ENCODE measurements around the gene ADGRD1.

The ADGRD1 gene

DNA sequence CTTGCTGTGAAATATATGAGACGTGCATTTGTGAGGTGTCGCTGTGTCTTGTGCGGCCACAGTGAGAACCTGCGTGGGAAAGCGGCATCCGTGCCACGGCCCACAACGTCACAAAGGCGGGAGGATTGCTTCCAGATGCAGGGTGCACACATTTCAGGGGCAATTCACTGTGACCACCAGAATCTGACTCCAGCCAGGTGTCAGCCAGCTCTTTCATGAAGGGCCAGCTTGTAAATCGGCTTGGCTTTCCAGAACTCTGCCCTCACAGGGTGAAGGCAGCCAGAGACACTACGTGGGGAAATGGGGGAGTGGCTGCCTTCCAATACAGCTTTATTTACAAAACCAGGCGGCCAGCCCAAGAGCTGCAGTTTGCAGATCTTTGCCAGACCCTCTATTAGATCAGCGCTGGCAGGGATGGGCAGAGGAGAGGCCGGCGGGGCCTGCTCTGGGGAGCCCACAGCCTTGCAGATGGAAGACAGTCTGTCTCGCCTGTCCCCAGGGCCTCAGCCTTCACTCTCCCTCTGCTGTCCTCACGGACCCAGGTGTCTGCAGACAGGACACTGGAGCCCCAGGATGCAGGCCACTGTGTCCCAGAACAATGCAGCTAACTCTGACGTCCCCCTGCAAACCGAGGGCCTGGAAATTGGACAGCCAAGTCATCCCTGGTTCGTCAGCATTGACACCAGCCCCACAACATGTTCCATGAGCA is 53.5 kb downstream of the ADGRD1 start:
- peak; percentile 78 for DNase-seq (ENCODE audit: low spot score)

DNA sequence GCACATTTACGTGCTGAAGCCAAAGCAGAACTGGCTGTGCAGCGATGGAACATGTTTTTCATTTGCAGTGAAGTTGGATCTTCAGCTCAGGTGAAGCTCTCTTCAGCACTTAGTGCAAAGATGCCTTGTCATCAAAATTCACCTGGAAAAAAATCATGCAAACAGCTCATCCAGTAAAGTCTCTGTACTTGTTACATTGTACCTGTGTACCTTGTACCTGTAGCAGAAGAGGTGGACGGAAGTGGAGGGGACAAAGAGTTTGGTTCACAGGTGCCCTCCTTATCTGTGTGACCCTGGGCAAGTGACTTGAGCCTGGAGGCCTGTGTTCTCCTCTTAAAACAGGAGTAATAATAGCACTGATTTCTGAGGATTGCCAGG is 54.0 kb downstream of the ADGRD1 start:
- DNase-seq (ENCODE audit: low spot score): no peak

DNA sequence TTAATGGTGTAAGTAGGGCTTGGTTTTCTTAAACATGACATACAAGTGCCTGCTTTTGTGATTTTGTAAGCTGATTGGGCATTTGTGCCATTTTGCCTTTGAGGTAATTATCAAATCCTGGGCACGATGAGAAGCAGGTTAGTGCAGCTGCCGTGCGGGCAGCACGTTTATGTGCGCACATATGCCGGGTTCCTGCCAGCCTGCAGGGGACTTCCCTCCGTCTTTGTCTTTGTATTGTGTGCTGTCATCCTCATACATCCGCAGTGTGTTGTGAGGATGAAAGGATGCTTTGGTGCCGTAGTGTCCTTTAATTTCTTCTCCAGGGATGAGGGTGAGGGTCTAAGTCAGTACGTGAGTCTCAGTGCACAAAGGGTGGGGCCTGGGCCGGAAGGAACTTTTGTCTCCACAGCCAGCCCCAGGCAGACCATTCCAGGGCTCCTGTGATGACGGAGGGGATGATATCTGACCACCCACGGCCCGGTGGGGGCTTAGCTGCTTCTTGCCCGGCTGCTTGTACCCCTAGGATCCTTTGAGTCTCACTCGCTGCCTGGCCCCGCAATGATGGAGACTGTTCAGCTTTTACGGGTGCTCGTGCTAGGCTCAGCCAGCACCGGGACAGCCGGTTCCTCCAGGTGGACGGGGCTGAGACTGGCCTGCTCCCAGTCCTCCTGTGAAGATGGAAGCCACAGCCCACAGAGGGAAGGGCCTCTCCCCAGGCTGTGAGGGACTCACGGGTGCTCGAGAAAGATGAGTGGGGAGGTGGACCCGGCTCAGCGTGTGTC is 54.6 kb downstream of the ADGRD1 start:
- no peak for DNase-seq (ENCODE audit: low spot score)

DNA sequence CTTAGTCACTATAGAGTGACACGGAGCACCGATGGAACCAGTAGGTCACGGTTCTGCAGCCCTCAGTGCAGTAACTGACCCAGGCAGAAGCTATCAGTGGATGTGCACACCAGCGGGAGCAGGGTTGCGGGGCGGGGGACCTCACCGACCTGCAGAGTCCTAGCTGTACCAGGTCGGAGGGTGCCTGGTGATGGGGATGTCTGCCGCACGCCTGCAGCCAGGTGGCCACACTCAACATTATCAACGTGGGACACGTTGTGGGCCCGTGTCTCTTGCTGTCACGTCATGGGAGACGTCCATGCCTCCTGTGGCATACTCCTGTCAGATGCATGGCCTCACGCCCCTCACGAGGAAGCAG is 55.2 kb downstream of the ADGRD1 start:
- DNase-seq (ENCODE audit: low spot score): no peak

GRCh38 chr12:131009595-131010395 is 56.1 kb downstream of the ADGRD1 start:
- DNase-seq (ENCODE audit: low spot score): no peak

DNA sequence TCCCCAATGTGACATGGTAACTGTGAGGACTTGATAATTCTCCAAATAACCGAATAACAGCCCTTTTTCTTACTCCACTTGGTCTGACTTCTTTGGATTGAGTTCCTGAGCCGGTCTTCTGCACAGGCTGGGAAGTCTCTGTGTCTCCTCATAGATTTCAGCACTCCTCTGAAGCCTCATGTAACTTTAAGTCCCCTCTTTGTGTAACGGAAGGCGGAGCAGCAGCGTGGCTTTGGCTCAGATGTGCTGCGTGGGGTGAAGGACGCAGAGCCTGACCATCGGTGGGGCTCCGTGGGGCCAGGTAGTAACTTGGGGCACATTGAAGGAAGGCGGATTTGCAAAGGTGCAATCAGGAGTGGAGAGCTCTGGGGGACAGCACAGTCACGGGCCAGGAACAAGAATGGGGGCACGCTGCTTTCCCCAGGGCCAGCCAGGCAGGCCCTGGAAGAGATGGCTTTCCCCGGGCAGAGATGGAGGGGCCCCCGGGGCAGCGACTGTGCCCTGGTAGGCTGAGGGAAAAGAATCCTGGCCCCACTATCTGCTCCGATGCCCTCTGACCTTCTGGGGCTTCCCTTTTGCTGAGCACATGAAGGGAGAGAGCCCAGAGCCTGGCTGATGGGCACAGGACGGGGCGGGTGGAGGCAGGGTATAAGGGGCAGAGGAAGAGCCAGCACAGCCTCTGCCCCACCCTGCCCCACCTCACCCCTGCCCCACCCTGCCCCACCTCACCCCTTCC is 56.9 kb downstream of the ADGRD1 start:
- no peak for DNase-seq (ENCODE audit: low spot score)

DNA sequence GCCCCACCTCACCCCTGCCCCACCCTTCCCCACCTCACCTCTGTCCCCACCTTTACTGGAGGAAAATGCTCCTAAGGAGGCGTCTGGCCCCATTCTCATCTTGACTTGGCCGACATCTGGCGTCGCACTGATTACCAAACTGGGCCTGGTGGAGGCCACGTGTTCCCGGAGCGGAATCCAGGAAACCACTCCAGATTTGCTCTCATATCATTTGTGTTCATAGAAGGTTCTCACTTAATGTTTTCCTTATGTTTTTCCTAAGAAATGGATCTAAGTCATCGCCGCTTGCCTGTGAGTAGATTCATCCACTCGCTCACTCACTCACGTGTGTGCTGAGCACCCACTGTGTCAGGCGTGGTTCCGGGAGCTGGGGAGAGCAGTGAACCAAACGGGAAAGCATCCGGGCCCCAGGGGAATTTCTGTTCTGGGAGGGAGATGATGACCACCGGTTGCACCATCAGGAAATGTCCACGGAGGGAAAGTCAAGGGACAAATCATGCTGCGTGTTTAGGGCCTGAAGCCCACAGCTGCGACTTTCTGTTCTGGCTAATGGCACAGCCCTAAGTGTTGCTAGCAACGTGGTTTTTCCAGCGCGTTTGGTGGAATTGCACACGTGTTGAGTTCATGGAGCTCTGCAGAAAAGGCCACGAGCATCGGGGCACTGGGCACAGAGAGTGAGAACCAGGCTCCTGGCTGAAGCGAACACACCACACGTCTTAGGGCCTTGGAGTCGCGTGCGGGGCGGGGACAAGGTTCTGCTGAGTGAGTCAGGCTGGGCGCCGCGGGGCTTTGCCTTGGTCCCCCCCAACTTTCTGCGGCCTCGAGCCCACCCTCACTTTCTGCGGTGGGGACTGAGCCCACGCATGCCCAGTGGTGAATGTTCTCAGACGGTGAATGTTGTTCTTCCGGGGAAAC is 57.7 kb downstream of the ADGRD1 start:
- no peak for DNase-seq (ENCODE audit: low spot score)

GRCh38 chr12:131012279-131013069 is 58.8 kb downstream of the ADGRD1 start:
- DNase-seq (ENCODE audit: low spot score): no peak

GRCh38 chr12:131013118-131013517 is 59.4 kb downstream of the ADGRD1 start:
- no peak for DNase-seq (ENCODE audit: low spot score)

DNA sequence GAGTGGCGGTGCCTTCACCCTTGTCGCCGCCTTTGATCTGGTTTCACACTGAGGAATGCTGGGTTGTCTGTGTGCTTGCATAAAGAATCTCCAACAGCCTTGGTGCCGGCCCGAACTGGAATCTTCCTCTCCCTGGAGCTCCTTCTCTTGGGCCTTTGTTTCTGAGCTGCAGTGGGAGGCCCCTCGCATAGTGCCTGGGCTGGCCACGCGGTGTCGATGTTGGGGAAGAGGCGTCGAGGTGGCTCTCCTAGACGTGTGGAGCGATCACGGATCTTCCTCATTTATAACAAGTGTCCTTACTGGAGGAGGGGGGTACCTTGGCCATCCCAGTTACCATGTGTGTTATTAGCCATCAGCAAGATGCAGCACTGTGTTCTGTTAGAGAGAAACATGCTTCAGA is 60.6 kb downstream of the ADGRD1 start:
- DNase-seq (ENCODE audit: low spot score): no peak

GRCh38 chr12:131015581-131016337 is 62.1 kb downstream of the ADGRD1 start:
- DNase-seq (ENCODE audit: low spot score): no peak

DNA sequence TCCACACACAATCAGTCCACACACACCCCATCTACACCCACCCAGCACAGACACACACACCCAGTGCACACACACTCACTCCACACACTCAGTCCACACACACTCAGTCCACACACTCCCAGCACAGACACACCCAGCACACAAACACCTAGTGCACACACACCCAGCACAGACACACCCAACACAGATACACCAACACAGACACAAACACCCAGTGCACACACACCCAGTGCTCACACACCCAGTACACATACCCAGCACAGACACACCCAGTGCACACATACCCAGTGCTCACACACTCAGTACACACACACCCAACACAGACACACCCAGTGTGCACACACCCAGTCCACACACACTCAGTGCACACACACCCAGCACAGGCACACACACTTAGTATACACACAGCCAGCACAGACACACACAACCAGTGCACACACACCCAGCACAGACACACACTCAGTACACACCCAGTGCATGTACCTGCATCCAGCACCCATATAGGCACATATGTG is 63.8 kb downstream of the ADGRD1 start:
- no peak for DNase-seq (ENCODE audit: low spot score)

DNA sequence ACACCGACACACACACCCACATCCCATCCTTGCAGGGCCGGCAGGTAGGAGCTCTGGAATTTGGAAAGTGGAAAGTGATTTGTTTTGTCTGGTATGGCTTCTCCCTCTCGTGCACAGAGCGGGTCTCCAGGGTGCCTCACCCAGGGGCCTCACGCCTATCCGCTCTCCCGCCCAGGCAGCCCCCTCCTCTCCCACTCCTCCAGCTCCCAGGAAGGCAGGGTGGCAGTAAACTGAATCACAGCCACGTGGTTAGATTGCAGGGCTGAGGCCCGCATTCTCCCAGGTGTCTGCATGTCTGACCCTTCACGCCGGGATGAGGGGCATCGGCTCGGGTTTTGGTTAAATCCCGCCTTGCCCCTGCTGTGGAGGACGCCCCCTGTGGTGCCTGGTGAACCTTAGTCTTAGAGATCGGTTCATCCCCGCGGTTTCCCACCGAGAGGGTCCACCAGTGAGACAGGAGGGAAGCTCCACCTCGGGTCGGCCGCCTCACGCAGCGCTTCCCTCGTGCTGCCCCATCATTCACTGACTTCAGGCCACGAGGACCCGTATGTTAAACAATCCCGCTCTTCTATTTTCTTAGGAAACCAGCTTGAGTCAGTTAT is 64.4 kb downstream of the ADGRD1 start:
- no peak for DNase-seq (ENCODE audit: low spot score)

DNA sequence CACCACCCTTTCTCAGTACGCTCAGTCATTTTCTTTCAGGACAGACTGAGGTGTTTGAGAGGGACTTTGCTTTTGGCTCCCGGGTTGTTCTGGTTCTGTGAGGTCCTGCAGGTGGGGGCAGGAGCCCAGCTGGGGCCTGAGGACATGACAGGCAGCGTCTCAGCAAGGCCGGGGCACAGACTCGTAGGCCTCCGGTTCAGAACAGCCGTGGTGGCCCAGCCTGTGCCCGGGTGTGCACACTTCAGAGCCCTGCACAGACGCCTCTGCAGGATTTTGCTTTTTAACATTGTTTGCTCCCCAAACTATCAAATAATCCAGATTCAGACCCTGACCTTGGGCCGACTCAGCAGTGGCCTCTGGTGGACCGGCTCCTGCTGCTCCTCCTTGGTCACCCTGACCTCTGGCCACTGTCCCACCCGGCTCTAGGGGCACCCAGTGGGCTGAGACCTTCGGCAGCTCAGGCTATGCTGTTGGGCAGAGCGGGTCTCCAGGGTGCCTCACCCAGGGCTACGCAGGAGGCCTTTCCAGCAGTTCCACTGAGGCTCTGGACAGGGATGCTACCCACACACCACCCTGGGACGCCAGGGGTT is 65.2 kb downstream of the ADGRD1 start:
- DNase-seq (ENCODE audit: low spot score): no peak

- DNase-seq (ENCODE audit: low spot score): no peak
Observed at GRCh38 chr12:131020326-131021153, 66.8 kb downstream of the ADGRD1 start.

DNA sequence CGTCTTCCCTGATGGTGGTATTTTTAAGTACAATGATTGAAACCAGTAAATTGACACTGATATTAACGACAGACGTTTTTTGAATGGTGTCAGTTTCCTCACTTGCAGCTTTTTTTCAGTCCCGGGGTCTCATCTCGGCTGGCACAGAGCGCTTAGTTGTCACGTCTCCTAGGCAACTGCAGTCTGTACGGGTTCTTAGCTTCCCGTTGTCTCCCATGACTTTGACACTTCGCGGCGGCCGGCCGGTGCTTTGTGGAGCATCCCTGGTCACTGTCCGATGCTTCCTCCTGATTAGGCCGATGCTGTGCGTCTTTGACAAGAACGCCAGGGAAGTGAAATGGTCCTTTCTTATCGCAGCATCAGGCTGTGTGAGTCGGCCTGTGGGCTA is 67.4 kb downstream of the ADGRD1 start:
- DNase-seq (ENCODE audit: low spot score): no peak

DNA sequence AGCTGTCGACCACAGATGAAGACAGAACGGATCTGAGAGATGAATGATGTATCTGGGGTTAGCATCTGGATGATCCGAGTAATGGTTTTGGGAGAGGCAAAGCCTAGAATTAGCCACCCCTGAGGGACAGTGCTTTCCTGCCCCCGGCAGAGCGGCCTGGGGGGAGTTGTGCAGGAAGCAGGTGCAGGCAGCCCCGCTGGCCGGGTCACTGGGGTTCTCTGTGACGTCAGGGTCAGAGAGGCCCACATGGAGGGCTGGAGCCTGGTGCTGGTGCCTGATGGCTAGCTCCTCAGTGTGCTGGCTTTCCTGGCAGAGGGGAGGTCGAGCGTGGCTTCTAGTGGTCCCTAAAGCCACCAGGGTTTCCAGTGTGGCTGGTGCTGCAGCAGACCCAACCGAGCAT is 70.3 kb downstream of the ADGRD1 start:
- no peak for DNase-seq (ENCODE audit: low spot score)

DNA sequence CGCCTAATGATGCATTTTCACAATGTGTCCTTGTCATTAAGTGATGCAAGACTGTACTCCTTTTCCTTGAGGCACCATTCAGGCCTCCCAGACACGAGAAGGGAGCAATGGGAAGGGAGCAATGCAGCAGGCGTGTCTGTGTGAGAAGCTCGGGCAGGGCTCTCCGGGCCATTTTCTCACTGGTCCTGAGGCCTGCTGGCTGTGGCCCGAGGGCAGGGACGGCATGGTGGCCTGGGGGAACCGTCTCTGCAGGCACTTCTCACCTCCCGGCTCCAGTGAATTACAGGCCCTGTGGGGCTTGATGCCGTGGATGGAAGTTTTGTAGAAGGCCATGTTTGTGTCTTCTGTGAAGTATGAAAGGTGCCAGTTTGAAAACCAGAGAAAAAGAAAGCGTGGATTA is 71.0 kb downstream of the ADGRD1 start:
- no peak for DNase-seq (ENCODE audit: low spot score)

Data from left forelimb (tissue), 1 donor.